ENCODE data around the gene LTBR.

DNA sequence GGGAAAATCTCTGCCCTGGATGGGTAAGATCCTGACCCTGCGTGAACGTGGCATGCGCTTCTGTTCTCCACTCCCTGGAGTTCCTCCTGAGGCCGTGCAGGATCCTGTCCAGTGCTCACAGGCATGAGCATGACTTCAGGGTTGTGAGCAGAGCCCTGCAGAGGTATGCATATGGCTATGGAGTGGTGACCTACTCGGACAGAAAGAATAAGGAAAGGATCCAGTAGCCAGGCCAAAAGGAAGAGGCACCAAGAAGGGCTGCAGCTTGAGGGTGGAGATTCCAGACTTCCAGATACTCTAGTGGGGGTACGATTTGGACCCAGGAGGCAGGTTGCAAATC is 40.0 kb downstream of the LTBR start:
- TF ChIP-seq, protein P1, sequence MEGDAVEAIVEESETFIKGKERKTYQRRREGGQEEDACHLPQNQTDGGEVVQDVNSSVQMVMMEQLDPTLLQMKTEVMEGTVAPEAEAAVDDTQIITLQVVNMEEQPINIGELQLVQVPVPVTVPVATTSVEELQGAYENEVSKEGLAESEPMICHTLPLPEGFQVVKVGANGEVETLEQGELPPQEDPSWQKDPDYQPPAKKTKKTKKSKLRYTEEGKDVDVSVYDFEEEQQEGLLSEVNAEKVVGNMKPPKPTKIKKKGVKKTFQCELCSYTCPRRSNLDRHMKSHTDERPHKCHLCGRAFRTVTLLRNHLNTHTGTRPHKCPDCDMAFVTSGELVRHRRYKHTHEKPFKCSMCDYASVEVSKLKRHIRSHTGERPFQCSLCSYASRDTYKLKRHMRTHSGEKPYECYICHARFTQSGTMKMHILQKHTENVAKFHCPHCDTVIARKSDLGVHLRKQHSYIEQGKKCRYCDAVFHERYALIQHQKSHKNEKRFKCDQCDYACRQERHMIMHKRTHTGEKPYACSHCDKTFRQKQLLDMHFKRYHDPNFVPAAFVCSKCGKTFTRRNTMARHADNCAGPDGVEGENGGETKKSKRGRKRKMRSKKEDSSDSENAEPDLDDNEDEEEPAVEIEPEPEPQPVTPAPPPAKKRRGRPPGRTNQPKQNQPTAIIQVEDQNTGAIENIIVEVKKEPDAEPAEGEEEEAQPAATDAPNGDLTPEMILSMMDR (IDR thresholded peaks at IDR 0.05), result no peak
- TF ChIP-seq SIN3A (IDR thresholded peaks at IDR 0.05; ENCODE audit: borderline replicate concordance, insufficient read depth, low read depth, low read length) (no peak), POLR2AphosphoS5 (IDR thresholded peaks at IDR 0.05; ENCODE audit: low read depth, low read length) (no peak)
- TF ChIP-seq, protein P2, sequence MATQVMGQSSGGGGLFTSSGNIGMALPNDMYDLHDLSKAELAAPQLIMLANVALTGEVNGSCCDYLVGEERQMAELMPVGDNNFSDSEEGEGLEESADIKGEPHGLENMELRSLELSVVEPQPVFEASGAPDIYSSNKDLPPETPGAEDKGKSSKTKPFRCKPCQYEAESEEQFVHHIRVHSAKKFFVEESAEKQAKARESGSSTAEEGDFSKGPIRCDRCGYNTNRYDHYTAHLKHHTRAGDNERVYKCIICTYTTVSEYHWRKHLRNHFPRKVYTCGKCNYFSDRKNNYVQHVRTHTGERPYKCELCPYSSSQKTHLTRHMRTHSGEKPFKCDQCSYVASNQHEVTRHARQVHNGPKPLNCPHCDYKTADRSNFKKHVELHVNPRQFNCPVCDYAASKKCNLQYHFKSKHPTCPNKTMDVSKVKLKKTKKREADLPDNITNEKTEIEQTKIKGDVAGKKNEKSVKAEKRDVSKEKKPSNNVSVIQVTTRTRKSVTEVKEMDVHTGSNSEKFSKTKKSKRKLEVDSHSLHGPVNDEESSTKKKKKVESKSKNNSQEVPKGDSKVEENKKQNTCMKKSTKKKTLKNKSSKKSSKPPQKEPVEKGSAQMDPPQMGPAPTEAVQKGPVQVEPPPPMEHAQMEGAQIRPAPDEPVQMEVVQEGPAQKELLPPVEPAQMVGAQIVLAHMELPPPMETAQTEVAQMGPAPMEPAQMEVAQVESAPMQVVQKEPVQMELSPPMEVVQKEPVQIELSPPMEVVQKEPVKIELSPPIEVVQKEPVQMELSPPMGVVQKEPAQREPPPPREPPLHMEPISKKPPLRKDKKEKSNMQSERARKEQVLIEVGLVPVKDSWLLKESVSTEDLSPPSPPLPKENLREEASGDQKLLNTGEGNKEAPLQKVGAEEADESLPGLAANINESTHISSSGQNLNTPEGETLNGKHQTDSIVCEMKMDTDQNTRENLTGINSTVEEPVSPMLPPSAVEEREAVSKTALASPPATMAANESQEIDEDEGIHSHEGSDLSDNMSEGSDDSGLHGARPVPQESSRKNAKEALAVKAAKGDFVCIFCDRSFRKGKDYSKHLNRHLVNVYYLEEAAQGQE (IDR thresholded peaks at IDR 0.05; ENCODE audit: insufficient read depth in 1 of 2, low read depth in 2 of 2, low read length in 1 of 2), result no peak
